ENCODE measurements around the gene HCAR2.
"Not testable (repeated sequence)": the region's sequence is repeated elsewhere in the genome, so short reads cannot be mapped to it uniquely, and the experiment has no call there.

HCAR2 gene

DNA sequence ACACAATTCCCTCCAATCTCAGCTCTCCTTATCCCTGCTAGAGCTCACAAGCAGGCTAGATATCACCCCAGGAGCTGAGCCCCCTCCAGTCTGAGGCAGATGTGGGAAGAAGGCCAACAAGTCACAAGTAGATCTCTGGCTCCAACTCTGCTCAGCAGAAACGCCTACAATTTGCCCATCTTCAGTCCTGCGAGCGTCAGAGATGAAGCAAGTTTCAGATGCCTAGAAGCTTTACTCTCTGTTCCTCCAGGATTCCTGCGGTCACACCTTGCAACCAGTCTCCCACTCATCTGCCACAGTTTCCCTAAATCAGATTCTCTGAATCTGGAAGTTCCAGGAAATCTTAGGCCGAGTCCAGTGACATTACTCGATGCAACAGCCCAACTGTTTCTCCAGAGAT lies 12.1 kb upstream of the HCAR2 start:
- DNase-seq: not testable (repeated sequence)

DNA sequence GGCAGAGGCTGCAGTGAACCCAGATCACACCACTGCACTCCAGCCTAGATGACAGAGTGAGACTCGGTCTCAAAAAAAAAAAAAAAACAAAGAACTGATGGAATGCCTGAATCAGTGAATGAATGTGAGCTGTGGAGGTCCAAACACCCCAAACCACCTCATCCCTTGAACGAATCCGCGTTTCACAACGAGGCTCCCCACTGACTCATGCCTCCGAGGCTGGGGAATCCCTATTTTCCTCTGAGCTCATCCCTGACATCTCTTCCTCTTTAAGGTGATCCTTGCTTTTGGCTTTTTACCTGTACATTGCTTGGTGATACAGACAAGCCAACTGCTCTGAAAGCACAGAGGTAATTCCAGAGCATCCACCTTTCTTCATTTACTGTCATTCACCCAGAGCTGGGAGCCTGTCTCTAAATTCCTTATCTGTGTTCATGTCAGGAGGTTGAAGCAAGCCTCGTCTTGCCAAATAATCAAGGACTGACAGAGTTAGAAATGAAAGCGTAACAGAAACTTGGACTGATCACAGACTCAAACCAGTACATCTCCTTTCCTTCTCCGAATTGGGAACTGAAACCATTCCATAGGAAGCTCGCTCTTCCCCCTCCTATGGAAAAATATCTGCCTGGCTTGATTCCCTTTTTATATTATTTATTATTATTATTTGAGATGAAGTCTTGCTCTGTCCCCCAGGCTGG lies 10.5 kb upstream of the HCAR2 start:
- DNase-seq: not testable (repeated sequence)

GRCh38 chr12:122711266-122711665 lies 8.1 kb upstream of the HCAR2 start:
- DNase-seq: not testable (repeated sequence)

DNA sequence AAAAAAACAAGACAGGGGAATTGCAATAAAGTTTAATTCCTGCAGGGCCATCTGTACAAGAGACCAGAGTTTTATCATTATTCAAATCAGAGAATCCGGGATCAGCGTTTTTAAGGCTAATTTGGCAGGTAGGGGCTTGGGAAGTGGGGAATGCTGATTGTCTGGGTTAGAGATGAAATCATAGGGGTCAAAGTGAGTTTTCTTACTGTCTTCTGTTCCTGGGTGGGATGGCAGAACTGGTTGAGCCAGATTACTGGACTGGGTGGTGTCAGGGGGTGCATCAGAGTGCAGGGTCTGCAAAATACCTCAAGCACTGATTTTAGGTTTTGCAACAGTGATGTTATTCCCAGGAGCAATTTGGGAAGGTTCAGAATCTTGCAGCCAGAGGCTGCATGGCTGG lies 7.2 kb upstream of the HCAR2 start:
- DNase-seq: not testable (repeated sequence)

DNA sequence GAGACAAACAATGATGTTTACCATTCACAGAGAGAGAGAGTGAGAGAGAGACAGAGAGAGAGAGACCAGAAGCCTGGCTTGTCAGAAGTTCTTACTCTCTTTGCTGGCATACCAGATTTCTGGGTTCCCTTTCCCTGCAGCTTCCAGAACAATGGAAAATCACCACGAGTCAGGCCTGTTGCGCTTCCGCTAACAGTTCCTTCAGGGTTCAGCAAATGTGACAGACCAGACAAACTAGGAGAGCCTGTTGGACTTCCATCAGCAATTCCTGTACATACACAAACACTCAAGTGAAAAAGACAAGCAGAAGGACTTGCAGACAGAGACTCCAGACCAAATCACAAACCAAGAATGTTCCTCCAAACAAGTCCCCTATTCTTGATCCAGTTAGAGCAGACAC lies 6.1 kb upstream of the HCAR2 start:
- DNase-seq: not testable (repeated sequence)

GRCh38 chr12:122703841-122704240 lies 684 bp upstream of the HCAR2 start:
- DNase-seq: not testable (repeated sequence)

DNA sequence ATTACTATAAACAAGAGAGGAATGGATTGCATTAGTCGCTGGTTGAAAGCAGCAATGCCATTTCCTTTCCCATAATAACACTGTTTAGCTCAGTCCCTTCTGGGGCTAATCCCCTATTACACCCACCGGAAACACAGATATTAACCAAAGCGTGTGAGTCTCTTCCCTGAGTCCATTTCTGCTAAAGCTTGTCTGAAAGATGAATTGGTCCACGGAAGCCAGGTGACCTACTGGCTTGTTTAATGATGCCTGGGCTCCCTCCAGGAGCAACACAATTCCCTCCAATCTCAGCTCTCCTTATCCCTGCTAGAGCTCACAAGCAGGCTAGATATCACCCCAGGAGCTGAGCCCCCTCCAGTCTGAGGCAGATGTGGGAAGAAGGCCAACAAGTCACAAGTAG lies 1.7 kb downstream of the HCAR2 start:
- not testable (repeated sequence) for DNase-seq

GRCh38 chr12:122700038-122700710 lies 3.0 kb downstream of the HCAR2 start:
- not testable (repeated sequence) for DNase-seq

GRCh38 chr12:122696922-122697321 lies 6.2 kb downstream of the HCAR2 start:
- DNase-seq: not testable (repeated sequence)

DNA sequence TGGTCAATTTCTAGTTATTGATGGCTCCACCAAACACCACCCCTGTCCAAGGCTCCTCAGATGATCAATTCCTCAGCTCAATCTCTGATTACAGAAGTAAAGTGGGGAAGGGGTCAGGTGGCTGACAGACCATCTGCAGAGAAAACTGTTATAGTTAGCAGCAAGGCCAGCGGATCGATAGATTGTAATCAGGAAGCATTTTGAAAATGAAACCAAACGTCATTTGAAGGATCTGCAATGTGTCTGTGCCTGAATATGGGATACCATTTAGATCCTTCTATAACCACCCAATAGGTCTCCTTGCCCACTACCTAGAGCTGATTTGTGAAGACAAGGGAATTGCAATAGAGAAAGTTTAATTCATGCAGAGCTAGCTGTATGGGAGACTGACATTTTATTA lies 11.6 kb downstream of the HCAR2 start:
- no peak for DNase-seq

DNA sequence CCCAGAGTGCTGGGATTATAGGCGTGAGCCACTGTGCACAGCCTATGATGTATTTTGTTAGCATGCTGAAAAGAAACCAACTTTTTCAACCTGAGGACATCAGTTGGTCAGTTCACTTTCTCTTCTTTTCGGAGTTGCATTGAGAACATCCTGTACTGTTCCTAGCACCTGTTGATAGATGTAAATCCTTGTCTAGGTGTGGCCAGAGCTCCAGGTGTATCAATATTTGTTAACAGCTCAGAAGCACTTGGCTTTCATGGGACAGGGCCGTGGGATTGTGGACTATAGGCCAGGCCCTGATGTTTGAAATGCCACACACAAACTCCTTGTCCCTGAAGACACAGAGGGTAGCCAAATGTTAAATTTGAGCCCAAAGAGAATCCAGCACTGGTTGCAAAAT lies 14.9 kb downstream of the HCAR2 start:
- DNase-seq: no peak

DNA sequence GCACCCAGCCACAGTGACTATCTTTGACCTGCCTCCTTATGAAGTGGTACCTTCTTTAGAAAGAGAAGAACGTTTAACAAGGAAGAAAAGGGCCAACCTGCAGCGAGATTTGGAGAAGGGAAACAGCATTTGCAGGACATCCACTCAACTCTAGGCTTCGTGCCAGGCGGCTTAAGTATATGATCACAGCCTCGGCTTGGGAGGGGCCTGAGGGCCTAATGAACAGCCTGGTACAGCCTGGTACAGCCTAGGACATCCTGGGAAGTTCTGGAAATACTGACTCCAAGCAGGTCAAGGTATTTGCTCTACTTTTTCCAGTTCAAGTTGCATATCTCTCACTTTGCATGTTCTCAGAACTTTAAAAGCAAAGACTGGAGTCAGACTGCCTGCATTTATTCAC lies 16.1 kb downstream of the HCAR2 start:
- DNase-seq: no peak

DNA sequence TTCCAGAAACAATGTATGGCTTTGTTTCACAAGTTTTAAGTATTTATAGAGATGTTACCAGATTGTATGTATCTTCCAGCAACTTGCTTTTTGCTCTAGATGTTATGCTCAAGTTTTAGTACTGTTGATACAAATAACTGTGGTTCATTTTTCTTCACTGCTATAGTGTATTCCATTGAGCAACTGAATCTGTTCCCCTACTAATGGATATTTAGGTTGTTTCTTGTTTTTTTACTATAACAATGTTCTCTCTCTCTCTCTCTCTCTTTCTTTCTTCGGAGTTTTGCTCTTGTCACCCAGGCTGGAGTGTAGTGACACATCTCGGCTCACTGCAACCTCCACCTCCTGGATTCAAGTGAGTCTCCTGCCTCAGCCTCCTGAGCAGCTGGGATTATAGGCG lies 16.6 kb downstream of the HCAR2 start:
- no peak for DNase-seq

- DNase-seq: no peak
Observed at GRCh38 chr12:122684297-122684813, 18.8 kb downstream of the HCAR2 start.

DNA sequence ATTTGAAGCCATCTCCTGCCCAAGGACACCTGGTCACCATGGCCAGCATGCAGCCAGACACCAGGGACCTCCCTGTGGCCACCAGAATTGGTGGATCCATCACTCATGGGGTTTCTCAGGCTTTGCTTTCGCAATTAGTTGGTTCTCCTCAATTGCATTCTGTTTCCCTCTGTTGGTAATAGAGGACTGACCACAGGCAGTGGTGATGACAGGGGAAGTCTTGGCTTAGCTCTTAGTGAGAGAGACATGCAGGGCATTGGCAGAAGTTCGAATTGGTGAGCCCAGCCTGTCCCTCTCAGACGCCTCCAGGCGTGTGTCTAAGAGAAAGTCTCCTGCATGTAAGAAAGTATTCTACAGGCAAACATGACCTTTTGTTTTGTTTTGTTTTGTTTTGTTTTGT lies 21.3 kb downstream of the HCAR2 start:
- DNase-seq: no peak

DNA sequence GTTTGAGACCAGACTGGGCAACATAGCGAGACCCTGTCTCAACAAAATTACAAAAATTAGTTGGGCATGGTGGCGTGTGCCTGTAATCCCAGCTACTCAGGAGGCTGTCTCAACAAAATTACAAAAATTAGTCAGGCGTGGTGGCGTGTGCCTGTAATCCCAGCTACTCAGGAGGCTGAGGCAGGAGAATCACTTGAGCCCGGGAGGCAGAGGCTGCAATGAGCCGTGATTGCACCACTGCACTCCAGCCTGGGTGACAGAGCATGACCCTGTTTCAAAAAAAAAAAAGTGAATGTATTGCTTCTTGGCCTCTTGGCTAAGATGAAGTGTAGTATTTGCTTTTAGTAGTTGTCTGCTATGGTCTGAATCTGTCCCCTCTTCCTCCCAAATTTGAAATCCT lies 22.2 kb downstream of the HCAR2 start:
- not testable (repeated sequence) for DNase-seq

DNA sequence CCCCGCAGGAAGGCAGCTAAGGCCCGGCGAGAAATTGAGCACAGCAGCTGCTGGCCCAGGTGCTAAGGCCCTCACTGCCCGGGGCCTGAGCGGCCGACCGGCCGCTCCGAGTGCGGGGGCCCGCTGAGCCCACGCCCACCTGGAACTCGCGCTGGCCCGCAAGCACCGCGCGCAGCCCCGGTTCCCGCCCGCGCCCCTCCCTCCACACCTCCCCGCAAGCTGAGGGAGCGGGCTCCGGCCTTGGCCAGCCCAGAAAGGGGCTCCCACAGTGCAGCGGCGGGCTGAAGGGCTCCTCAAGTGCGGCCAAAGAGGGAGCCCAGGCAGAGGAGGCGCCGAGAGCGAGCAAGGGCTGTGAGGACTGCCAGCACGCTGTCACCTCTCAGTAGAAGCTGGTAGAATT lies 26.4 kb downstream of the HCAR2 start:
- DNase-seq: not testable (repeated sequence)

DNA sequence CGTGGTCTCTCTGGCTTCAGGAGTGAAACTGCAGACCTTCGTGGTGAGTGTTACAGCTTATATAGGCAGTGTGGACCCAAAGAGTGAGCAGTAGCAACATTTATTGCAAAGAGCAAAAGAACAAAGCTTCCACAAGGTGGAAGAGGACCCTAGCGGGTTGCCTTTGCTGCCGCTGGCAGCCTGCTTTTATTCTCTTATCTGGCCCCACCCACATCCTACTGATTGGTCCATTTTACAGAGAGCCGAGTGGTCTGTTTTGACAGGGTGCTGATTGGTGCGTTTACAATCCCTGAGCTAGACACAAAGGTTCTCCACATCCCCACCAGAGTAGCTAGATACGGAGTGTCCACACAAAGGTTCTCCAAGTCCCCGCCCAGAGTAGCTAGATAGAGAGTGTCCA lies 27.1 kb downstream of the HCAR2 start:
- not testable (repeated sequence) for DNase-seq

GRCh38 chr12:122672515-122672914 lies 30.6 kb downstream of the HCAR2 start:
- no peak for DNase-seq

GRCh38 chr12:122669397-122670070 lies 33.6 kb downstream of the HCAR2 start:
- DNase-seq: no peak

GRCh38 chr12:122668268-122668667 lies 34.9 kb downstream of the HCAR2 start:
- no peak for DNase-seq

- no peak for DNase-seq
Observed at GRCh38 chr12:122665759-122666158, 37.4 kb downstream of the HCAR2 start.

GRCh38 chr12:122665349-122665748 lies 37.8 kb downstream of the HCAR2 start:
- DNase-seq: no peak

DNA sequence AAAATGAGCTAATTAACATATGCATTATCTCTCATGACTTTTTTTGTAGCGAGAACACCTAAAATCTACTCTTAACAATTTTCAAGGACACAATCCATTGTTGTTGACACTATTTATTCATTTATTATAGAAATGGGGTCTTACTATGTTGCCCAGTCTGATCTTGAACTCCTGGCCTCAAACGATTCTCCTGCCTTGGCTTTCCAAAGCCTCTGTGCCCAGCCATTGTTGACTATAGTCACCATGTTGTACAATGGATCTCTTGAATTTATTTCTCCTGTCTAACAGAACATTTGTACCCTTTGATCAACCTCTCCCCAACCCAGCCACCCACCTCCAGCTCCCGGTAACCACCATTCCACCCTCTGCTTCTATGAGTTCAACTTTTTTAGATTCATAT lies 41.2 kb downstream of the HCAR2 start:
- DNase-seq: no peak
